GM18909 (cell line): ENCODE data around the gene EXOC5.
"Not testable (repeated sequence)": the region's sequence is repeated elsewhere in the genome, so short reads cannot be mapped to it uniquely, and the experiment has no call there.

ENCODE experiments used
- ATAC-seq: cut with Tn5 transposase; IDR thresholded peaks from one replicate; pipeline ENCODE4 v1.9.1; 2021; ENCODE audit warnings: mild to moderate bottlenecking; ENCODE audit not compliant: unreplicated experiment, poor library complexity

EXOC5 gene

GRCh38 chr14:57259672-57260071, 9.0 kb downstream of the EXOC5 start:
- no peak for ATAC-seq

DNA sequence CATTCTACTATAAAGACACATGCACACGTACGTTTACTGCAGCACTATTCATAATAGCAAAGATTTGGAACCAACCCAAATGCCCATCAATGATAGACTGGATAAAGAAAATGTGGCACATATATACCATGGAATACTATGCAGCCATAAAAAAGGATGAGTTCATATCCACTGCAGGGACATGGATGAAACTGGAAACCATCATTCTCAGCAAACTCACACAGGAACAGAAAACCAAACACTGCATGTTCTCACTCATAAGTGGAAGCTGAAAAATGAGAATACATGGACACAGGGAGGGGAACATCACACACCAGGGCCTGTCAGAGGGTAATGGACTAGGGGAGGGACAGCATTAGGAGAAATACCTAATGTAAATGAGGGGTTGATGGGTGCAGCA, 10.5 kb downstream of the EXOC5 start:
- not testable (repeated sequence) for ATAC-seq

GRCh38 chr14:57254884-57255283, 13.8 kb downstream of the EXOC5 start:
- no peak for ATAC-seq

DNA sequence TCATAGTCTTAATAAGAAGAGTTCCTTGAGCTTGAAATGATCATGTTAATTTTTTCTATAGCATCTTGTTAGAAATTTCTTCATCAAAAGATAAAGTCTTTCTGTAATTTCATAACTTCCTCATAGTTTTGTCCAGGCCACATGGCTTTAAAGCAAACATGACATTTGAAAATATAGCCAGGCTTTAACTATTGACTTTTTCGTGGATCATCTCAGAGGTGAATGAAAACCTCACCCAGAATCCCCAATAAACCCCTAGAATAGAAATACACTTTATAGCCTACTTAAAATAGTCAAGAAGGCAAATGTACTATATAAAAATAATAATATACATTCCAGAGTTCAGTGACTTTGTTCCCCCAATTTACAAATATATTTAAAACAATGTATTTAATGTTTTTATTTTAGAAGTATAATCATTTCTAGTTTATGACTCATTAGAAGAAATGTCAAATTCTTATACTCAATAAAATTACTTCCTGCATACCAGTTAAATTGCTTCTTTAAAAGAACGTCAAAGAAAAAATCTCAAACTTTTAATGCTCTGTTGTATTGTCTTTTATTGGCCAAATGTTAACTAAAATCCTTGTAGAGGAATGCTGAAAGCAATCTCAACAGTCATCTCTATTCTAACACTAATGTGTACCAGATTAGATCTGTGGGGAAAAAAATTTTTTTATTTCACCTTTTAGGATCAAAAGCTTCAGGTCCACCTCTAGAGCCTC, 21.6 kb downstream of the EXOC5 start:
- no peak for ATAC-seq

DNA sequence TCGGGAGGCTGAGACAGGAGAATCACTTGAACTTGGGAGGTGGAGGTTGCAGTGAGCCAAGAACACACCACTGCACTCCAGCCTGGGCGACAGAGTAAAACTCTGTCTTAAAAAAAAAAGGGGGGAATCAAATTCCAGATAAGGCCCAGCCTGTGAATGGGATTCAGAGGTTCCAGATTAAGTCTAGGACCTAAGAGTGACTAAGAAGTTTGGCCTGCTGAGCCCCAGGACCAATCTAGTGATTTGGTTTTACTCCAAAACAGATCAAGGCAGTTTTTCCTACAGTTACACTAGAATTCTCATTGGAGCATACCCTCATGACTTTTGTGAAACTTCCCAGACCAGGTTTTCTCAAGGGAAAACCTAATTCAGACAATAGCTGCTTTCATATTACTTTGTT, 22.8 kb downstream of the EXOC5 start:
- no peak for ATAC-seq

DNA sequence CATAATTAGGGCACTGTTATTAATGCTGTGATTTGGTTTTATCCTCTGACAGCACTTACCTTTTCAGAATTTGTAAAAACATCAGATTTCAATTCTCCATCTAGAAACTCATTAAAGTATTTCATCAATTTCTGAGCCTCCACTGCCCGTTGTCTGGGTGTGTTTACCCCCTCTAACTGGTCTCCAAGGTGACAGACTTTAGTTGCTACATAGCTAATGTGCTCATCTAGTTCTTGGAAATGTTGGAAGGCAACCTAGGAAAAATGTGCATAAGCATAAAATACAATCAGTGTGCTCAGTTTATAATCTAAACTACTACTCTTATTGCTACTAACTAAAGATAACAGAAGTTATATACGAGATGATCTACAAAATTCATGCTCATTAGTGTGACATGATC, 24.6 kb downstream of the EXOC5 start:
- ATAC-seq: no peak

- ATAC-seq: no peak
These were observed 25.4 kb downstream of the EXOC5 start for GRCh38 chr14:57243320-57243719.

GRCh38 chr14:57240115-57240514, 28.6 kb downstream of the EXOC5 start:
- ATAC-seq: not testable (repeated sequence)

GRCh38 chr14:57232006-57232405, 36.7 kb downstream of the EXOC5 start:
- no peak for ATAC-seq

GRCh38 chr14:57228320-57228719, 40.4 kb downstream of the EXOC5 start:
- not testable (repeated sequence) for ATAC-seq

- ATAC-seq: no peak
These were observed 41.6 kb downstream of the EXOC5 start for GRCh38 chr14:57227083-57227482.

DNA sequence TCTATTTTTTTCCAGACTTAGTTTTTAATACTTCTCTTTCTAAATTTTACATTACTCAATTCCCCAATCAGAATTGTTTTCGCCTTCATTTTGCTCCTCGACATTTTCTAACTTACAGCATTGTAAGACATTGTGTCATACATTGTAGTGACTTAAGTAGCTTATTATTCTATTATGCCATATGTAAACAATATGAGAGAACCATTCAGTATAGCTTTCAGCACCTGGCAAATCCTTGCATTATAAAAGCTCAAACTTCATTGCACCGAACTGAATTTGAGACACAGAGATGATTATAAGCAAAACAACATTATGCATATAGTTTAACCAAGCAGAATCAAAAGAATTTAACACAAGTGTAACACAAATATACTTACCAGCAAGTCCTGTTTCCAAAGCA, 46.8 kb downstream of the EXOC5 start:
- no peak for ATAC-seq

DNA sequence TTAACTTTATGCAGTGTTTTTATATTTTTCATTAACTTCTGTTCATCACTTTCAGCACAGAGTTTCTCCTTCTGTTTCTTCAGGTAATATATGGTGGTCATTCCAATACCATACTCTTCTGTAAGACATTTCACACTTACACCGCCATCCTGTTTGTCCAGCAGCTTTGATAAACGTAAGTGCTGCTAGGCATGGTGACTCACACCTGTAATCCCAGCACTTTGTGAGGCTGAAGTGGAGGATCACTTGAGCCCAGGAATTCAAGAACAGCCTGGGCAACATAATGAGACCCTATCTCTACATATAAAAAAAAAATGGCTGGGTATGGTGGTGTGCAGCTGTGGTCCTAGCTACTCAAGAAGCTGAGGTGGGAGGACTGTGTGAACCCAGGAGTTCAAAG, 55.8 kb downstream of the EXOC5 start:
- no peak for ATAC-seq

- no peak for ATAC-seq
These were observed 59.1 kb downstream of the EXOC5 start for GRCh38 chr14:57209561-57209960.

DNA sequence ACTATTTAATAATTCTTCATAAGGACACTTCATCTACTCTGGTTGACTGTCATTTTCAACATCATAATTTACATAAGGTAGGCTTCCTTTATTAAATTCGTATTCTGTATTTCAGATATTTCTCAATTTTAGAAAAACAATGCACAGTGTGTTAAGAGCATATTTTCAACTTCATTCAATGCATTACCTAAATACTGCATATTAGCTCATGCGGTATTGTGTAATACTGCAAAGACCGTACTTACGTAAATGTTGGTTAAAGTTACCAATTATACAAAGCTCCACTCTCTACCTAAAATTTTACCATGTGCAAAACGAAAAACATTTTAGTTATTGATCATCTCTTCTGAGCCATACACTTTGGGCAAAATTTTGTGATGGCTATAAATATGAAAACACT, 62.8 kb downstream of the EXOC5 start:
- ATAC-seq: no peak

- not testable (repeated sequence) for ATAC-seq
These were observed 66.0 kb downstream of the EXOC5 start for GRCh38 chr14:57202672-57203071.

GRCh38 chr14:57199921-57200320, 68.8 kb downstream of the EXOC5 start:
- no peak for ATAC-seq

GRCh38 chr14:57189070-57189469, 79.6 kb downstream of the EXOC5 start:
- ATAC-seq: no peak

GRCh38 chr14:57182760-57183503, 85.8 kb downstream of the EXOC5 start:
- no peak for ATAC-seq

GRCh38 chr14:57179273-57179672, 89.4 kb downstream of the EXOC5 start:
- no peak for ATAC-seq

- no peak for ATAC-seq
These were observed 94.2 kb downstream of the EXOC5 start for GRCh38 chr14:57174466-57174865.

DNA sequence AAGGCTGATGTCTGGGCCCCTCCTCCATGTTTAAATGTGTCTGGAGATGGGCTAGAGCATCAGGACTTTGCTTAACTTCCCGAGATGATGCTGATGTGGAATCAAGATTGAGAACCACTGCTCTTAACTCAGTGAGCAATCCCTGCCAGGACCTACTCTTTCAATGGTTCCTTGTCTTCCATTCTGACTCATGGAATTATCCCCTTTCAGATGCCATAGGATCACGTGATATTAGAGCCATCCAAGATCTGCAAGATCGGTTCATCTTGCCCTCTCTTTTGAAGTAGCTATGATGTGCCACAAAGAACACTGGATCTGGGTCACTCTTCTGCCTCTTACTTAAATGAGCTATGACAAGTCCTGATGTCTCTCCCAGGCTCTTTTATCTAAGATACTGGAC, 96.8 kb downstream of the EXOC5 start:
- ATAC-seq: no peak
